Loucy (cell line): ENCODE measurements around the gene NOS1.

Experiments
- H2AFZ ChIP-seq: fragments of 200-600 bp; sonication (generic); 2 replicates; pipeline ENCODE4 v1.6.0; 2016; ENCODE audit warnings: antibody characterized with exemption, mild to moderate bottlenecking, low read length, moderate library complexity
- H3F3A ChIP-seq: fragments of 200-600 bp; 2 replicates; pipeline ENCODE4 v1.6.0; 2016; ENCODE audit warnings: antibody characterized with exemption, low read depth, mild to moderate bottlenecking
- H3K27me3 ChIP-seq: fragments of 200-600 bp; sonication (generic); 2 replicates; pipeline ENCODE4 v1.6.1; 2014; ENCODE audit warnings: low read length, mild to moderate bottlenecking; ENCODE audit not compliant: insufficient read depth, poor library complexity, severe bottlenecking
- H3K36me3 ChIP-seq: fragments of 200-600 bp; sonication (generic); 2 replicates; pipeline ENCODE4 v1.6.1; 2016; ENCODE audit warnings: low read length; ENCODE audit not compliant: insufficient read depth
- H3K4me1 ChIP-seq: fragments of 200-600 bp; sonication (generic); 2 replicates; pipeline ENCODE4 v1.5.1; 2014; ENCODE audit warnings: low read length, mild to moderate bottlenecking; ENCODE audit not compliant: insufficient read depth, poor library complexity, severe bottlenecking
- H3K4me2 ChIP-seq: fragments of 200-600 bp; sonication (generic); 2 replicates; pipeline ENCODE4 v1.6.0; 2014; ENCODE audit warnings: antibody characterized with exemption, low read length, low read depth, mild to moderate bottlenecking; ENCODE audit not compliant: poor library complexity, severe bottlenecking
- H3K4me3 ChIP-seq: fragments of 200-600 bp; sonication (generic); 2 replicates; pipeline ENCODE4 v1.5.1; 2014; ENCODE audit warnings: low read length, mild to moderate bottlenecking, mixed read lengths; ENCODE audit not compliant: poor library complexity, severe bottlenecking
- H3K79me2 ChIP-seq: fragments of 200-600 bp; sonication (generic); 2 replicates; pipeline ENCODE4 v1.6.1; 2014; ENCODE audit warnings: low read length; ENCODE audit not compliant: insufficient read depth
- H3K9ac ChIP-seq: fragments of 200-600 bp; sonication (generic); 2 replicates; pipeline ENCODE4 v1.6.0; 2014; ENCODE audit warnings: mild to moderate bottlenecking, low read depth, low read length, moderate library complexity; ENCODE audit not compliant: poor library complexity, severe bottlenecking
- H3K9me2 ChIP-seq: fragments of 200-600 bp; sonication (generic); replicated peaks from 2 replicates; pipeline ENCODE4 v1.6.1; 2016; ENCODE audit warnings: low read depth, low read length, mixed read lengths
- H3K9me3 ChIP-seq: fragments of 200-600 bp; sonication (generic); 2 replicates; pipeline ENCODE4 v1.6.1; 2014; ENCODE audit warnings: mild to moderate bottlenecking, antibody characterized with exemption, low read length, low read depth; ENCODE audit not compliant: insufficient read depth
- H4K20me1 ChIP-seq: fragments of 200-600 bp; sonication (generic); 2 replicates; pipeline ENCODE4 v1.6.0; 2014; ENCODE audit warnings: antibody characterized with exemption, low read length, mild to moderate bottlenecking; ENCODE audit not compliant: insufficient read depth, poor library complexity, severe bottlenecking
- EZH2phosphoT487 ChIP-seq: fragments of 200-600 bp; IDR thresholded peaks from 2 replicates; pipeline ENCODE4 v1.6.1; 2018; ENCODE audit warnings: antibody characterized with exemption, mild to moderate bottlenecking, moderate library complexity, borderline replicate concordance
- TF ChIP-seq, protein P1 (sequence below): fragments of 200-600 bp; sonication (generic); conservative IDR thresholded peaks from 2 replicates; pipeline ENCODE4 v1.5.1; 2014; ENCODE audit warnings: mild to moderate bottlenecking, antibody characterized with exemption, low read length

NOS1 gene

GRCh38 chr12:117216686-117217085 is 144.7 kb downstream of the NOS1 start:
- no peak overlapping the region for H2AFZ ChIP-seq
- H3F3A ChIP-seq, result no peaks in the 10 kb centered on the region
- no peaks in the 10 kb centered on the region for H3K9me3 ChIP-seq
- H3K4me2 ChIP-seq, result no peak overlapping the region
- H3K79me2 ChIP-seq, result no peaks in the 10 kb centered on the region
- no peak for TF ChIP-seq EZH2phosphoT487
- TF ChIP-seq, protein P1, sequence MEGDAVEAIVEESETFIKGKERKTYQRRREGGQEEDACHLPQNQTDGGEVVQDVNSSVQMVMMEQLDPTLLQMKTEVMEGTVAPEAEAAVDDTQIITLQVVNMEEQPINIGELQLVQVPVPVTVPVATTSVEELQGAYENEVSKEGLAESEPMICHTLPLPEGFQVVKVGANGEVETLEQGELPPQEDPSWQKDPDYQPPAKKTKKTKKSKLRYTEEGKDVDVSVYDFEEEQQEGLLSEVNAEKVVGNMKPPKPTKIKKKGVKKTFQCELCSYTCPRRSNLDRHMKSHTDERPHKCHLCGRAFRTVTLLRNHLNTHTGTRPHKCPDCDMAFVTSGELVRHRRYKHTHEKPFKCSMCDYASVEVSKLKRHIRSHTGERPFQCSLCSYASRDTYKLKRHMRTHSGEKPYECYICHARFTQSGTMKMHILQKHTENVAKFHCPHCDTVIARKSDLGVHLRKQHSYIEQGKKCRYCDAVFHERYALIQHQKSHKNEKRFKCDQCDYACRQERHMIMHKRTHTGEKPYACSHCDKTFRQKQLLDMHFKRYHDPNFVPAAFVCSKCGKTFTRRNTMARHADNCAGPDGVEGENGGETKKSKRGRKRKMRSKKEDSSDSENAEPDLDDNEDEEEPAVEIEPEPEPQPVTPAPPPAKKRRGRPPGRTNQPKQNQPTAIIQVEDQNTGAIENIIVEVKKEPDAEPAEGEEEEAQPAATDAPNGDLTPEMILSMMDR, result no peak
- no peaks in the 10 kb centered on the region for H3K9me2 ChIP-seq
- H4K20me1 ChIP-seq, result no peaks in the 10 kb centered on the region
- no peaks in the 10 kb centered on the region for H3K4me1 ChIP-seq
- H3K27me3 ChIP-seq, result no peaks in the 10 kb centered on the region
- H3K4me3 ChIP-seq, result no peak overlapping the region
- H3K36me3 ChIP-seq, result no peaks in the 10 kb centered on the region
- H3K9ac ChIP-seq, result no peak overlapping the region

DNA sequence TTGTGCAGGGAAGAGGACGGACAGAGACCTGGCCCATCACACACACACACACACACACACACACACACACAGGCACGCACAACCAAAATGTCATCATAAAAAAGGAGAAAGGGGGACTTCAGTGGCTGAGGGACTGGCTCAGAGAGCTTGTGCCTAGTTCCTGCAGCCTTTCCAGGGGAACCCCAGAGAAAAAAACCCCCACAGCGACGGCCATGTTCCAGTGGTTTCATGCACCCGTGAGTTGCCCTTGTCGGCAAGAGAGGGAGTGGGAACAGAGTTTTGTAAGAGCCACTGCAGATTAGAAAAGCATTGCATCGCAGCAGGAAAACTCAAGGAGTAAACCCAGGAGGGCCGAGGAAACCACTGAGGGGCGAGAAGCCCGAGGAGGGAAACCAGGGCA is 146.6 kb downstream of the NOS1 start:
- Histone ChIP-seq H3K36me3 (no peaks in the 10 kb centered on the region), H3K4me3 (no peak overlapping the region), H2AFZ (no peak overlapping the region), H3K4me2 (no peak overlapping the region), H3K9me3 (no peaks in the 10 kb centered on the region), H3K27me3 (no peaks in the 10 kb centered on the region), H3K79me2 (no peaks in the 10 kb centered on the region), H3F3A (no peaks in the 10 kb centered on the region), H4K20me1 (no peaks in the 10 kb centered on the region), H3K9ac (no peak overlapping the region), H3K9me2 (no peaks in the 10 kb centered on the region), H3K4me1 (no peaks in the 10 kb centered on the region)
- TF ChIP-seq, protein P1, result no peak
- TF ChIP-seq EZH2phosphoT487, result no peak

- no peaks in the 10 kb centered on the region for H3K79me2 ChIP-seq
- H3K4me3 ChIP-seq, result no peak overlapping the region
- no peak overlapping the region for H2AFZ ChIP-seq
- H4K20me1 ChIP-seq, result no peaks in the 10 kb centered on the region
- no peaks in the 10 kb centered on the region for H3K9me2 ChIP-seq
- TF ChIP-seq, protein P1, result no peak
- no peak for TF ChIP-seq EZH2phosphoT487
- H3K4me2 ChIP-seq, result no peak overlapping the region
- no peak overlapping the region for H3K9ac ChIP-seq
- H3F3A ChIP-seq, result no peaks in the 10 kb centered on the region
- H3K9me3 ChIP-seq, result no peaks in the 10 kb centered on the region
- no peaks in the 10 kb centered on the region for H3K36me3 ChIP-seq
- no peaks in the 10 kb centered on the region for H3K27me3 ChIP-seq
- H3K4me1 ChIP-seq, result no peaks in the 10 kb centered on the region
These were observed 148.1 kb downstream of the NOS1 start for GRCh38 chr12:117213295-117213808.
